Fibroblast of villous mesenchyme (primary cell): ENCODE measurements around the gene SMIM1. TPM values are rescaled to one million over a fixed set of nuclear protein-coding genes. Genes with fewer than 3 reads are reported as not detected.

Experiments
- DNase-seq: peaks from one replicate; pipeline ENCODE4 v3.0.0-alpha.2; 2010; ENCODE audit warnings: low read depth
- H3K4me3 ChIP-seq: 2 replicates; pipeline ENCODE4 v1.5.1; 2011; ENCODE audit warnings: low read depth, mild to moderate bottlenecking, low read length
- total RNA-seq: library from RNA; depleted of rRNA; stranded (reverse); fragments of >200 nt; gene quantifications from 2 replicates; pipeline ENCODE4 v1.2.3, GENCODE V29; 2012
- TF ChIP-seq, protein P1 (sequence below): IDR thresholded peaks from 2 replicates; pipeline ENCODE4 v1.5.1; 2012; ENCODE audit warnings: low read depth, mild to moderate bottlenecking, low read length; ENCODE audit not compliant: insufficient read depth

Gene SMIM1
- total RNA-seq, 1 donor = 1.7 TPM

DNA sequence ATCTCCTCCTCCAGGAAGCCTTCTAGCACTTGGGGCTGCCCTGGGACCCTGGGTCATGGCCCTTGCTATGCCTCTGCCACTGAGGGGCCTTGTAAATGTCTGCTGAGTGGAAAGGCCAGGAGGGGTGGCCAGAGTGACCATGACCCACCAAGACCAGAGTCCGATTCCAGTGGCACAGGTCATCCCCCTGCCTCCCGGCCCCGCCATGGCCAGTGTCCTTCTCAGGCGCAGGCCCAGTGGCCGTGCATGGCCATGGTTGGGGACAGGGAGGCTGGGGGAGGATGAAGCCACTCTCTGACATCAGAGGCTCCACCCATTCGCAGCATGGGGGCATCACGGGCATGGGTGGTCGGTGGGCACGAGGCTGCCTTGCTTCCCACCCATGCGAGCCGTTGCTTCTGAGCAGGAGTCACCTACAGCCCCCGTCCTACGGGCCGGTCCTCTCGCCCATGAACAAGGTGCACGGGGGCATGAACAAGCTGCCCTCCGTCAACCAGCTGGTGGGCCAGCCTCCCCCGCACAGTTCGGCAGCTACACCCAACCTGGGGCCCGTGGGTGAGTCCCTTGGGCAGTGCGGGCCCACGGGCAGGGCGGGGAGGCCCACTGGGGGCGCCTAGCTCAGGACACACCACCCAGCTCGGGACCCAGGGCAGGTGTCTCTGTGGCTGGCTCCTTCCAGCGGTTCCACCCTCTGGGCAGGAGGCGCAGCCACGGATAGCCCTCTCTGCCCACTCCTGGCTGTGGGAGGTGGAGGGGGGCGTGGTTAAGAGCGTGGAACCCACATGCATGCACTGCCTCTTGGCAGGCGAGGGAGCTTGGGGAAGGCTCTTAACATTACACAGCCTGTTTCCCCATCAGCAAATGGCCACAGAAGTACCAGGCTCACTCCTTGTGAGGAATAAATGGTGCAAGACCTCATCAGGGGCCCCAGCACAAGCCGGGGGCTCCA is 42.7 kb upstream of the SMIM1 start:
- TF ChIP-seq, protein P1, sequence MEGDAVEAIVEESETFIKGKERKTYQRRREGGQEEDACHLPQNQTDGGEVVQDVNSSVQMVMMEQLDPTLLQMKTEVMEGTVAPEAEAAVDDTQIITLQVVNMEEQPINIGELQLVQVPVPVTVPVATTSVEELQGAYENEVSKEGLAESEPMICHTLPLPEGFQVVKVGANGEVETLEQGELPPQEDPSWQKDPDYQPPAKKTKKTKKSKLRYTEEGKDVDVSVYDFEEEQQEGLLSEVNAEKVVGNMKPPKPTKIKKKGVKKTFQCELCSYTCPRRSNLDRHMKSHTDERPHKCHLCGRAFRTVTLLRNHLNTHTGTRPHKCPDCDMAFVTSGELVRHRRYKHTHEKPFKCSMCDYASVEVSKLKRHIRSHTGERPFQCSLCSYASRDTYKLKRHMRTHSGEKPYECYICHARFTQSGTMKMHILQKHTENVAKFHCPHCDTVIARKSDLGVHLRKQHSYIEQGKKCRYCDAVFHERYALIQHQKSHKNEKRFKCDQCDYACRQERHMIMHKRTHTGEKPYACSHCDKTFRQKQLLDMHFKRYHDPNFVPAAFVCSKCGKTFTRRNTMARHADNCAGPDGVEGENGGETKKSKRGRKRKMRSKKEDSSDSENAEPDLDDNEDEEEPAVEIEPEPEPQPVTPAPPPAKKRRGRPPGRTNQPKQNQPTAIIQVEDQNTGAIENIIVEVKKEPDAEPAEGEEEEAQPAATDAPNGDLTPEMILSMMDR = no peak
- H3K4me3 ChIP-seq = no peak overlapping the region
- no peak for DNase-seq

DNA sequence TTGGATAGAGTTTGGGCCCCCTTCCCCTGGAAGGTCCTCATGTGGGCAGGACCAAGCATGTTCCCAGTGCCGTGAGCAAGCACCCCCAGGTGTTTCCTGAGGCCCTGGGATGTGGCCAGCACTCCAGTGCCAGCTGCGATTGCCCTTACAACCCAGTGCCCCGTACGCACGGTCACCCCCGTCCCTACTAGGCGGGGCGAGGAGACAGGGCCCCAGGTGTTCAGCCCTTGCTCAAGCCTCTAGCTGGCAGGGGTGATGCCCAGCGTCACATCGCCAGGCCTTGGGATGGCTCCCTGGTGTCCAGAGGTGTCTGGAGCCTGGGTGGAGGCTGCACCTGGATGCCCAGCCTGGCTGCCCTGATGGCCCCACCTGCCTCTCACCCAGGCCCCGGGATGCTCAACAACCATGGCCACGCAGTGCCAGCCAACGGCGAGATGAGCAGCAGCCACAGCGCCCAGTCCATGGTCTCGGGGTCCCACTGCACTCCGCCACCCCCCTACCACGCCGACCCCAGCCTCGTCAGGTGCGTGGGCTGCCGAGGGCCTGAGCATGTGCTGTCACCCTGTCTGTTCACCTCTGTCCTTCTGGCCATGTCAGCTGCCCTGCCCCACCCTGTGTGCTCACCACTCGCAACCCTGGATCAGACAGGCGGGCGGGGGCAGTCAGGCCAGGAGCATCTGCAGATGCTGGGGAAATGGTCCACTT is 41.9 kb upstream of the SMIM1 start:
- no peak overlapping the region for H3K4me3 ChIP-seq
- no peak for DNase-seq
- TF ChIP-seq, protein P1 = no peak

DNA sequence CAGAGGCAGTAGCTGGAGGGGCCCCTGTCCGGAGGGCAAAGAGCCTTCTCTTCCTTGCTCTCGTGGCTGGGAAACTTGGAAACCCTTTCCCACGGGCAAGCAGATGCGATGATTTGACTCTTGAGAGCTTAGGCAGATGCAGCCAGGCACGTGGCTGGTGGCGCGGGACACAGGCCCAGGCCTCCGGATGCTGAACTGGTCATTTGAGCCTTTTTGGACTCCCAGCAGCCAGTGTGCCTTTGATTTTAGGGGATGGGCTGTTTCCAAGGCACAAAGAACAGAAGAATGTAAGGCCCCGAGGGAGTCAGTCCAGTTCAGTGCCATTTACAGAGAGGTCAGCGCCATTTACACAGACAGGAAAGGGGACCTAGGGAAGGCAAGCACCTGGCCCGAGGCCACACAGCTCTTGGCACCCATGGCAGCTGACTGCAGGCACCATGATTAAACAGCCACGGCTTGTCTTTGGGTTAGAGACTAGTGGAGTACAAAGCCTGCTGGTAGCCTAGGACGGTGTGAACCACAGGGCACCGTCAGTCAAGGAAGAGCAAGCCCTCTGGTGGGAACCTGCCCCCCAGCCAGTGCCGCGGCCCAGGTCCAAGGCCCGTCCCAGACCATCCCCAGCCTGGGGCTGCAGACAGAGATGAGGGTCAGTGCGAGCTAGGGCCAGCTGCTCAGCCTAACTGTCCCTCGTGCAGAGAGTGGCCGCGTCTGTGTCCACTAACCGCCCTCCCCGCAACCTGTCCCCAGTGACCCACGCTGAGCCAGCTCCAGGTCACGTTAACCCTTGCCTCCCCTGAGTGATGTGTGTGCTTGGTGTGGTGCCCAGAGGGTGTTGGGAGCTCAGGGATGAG is 40.7 kb upstream of the SMIM1 start:
- TF ChIP-seq, protein P1 = no peak
- no peak overlapping the region for H3K4me3 ChIP-seq
- DNase-seq = no peak

DNA sequence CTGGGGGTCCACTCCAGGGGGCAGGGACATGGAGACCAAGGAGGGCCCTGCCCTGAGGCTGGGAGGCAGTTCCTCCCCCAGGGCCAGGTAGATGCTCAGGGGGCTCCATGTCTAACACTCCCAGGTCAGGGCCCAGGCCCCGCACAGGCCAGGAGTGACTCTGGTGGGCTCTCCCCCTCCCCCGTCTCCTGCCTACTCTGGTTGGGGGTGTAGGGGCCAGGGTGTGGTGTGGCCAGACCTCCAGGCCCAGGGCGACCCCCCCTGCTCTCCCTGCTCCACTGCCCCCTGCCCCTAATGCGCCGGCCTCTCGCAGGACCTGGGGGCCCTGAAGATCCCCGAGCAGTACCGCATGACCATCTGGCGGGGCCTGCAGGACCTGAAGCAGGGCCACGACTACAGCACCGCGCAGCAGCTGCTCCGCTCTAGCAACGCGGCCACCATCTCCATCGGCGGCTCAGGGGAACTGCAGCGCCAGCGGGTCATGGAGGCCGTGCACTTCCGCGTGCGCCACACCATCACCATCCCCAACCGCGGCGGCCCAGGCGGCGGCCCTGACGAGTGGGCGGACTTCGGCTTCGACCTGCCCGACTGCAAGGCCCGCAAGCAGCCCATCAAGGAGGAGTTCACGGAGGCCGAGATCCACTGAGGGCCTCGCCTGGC is 40.0 kb upstream of the SMIM1 start:
- no peak overlapping the region for H3K4me3 ChIP-seq
- TF ChIP-seq, protein P1 = no peak
- no peak for DNase-seq

DNA sequence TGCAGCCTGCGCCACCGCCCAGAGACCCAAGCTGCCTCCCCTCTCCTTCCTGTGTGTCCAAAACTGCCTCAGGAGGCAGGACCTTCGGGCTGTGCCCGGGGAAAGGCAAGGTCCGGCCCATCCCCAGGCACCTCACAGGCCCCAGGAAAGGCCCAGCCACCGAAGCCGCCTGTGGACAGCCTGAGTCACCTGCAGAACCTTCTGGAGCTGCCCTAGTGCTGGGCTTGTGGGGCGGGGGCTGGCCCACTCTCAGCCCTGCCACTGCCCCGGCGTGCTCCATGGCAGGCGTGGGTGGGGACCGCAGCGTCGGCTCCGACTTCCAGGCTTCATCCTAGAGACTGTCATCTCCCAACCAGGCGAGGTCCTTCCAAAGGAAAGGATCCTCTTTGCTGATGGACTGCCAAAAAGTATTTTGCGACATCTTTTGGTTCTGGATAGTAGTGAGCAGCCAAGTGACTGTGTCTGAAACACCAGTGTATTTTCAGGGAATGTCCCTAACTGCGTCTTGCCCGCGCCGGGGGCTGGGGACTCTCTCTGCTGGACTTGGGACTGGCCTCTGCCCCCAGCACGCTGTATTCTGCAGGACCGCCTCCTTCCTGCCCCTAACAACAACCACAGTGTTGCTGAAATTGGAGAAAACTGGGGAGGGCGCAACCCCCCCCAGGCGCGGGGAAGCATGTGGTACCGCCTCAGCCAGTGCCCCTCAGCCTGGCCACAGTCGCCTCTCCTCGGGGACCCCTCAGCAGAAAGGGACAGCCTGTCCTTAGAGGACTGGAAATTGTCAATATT is 39.3 kb upstream of the SMIM1 start:
- TF ChIP-seq, protein P1 = no peak
- DNase-seq = no peak
- no peak overlapping the region for H3K4me3 ChIP-seq
